Left kidney (tissue), 2 donors: ENCODE results near the gene TIAM1. TPM values are rescaled to one million over a fixed set of nuclear protein-coding genes. Genes with fewer than 3 reads are reported as not detected.

ENCODE experiments used
- DNase-seq: peaks from one replicate; pipeline ENCODE4 v3.0.0-alpha.2; 2013
- polyA plus RNA-seq: library from polyadenylated mRNA; unstranded; fragments of 120-200 nt; gene quantifications from one replicate; pipeline ENCODE4 v1.2.1, GENCODE V29; 2013; ENCODE audit not compliant: insufficient read length

TIAM1 gene
- polyA plus RNA-seq, 1 donor = 18.1 TPM

- no peak for DNase-seq
These were observed 140.5 kb downstream of the TIAM1 start for GRCh38 chr21:31203431-31204054.

- no peak for DNase-seq
These were observed 142.5 kb downstream of the TIAM1 start for GRCh38 chr21:31201548-31201947.

- DNase-seq = no peak
These were observed 142.9 kb downstream of the TIAM1 start for GRCh38 chr21:31201144-31201543.

GRCh38 chr21:31198575-31198974 lies 145.5 kb downstream of the TIAM1 start:
- DNase-seq = peak; percentile 62

- no peak for DNase-seq
These were observed 147.3 kb downstream of the TIAM1 start for GRCh38 chr21:31196724-31197123.

- DNase-seq = no peak
These were observed 148.6 kb downstream of the TIAM1 start for GRCh38 chr21:31195334-31196015.

GRCh38 chr21:31194510-31195293 lies 149.4 kb downstream of the TIAM1 start:
- DNase-seq = no peak

GRCh38 chr21:31193761-31194160 lies 150.3 kb downstream of the TIAM1 start:
- DNase-seq = no peak

GRCh38 chr21:31191553-31191952 lies 152.5 kb downstream of the TIAM1 start:
- no peak for DNase-seq

GRCh38 chr21:31190516-31190915 lies 153.5 kb downstream of the TIAM1 start:
- DNase-seq = peak; percentile 27

- DNase-seq = no peak
These were observed 156.6 kb downstream of the TIAM1 start for GRCh38 chr21:31187499-31187898.

- DNase-seq = no peak
These were observed 157.1 kb downstream of the TIAM1 start for GRCh38 chr21:31186916-31187315.

GRCh38 chr21:31185663-31186062 lies 158.4 kb downstream of the TIAM1 start:
- DNase-seq = no peak

GRCh38 chr21:31184876-31185275 lies 159.2 kb downstream of the TIAM1 start:
- no peak for DNase-seq

- DNase-seq = no peak
These were observed 159.6 kb downstream of the TIAM1 start for GRCh38 chr21:31184459-31184858.

- DNase-seq = no peak
These were observed 161.6 kb downstream of the TIAM1 start for GRCh38 chr21:31182231-31183140.

GRCh38 chr21:31181082-31181750 lies 162.8 kb downstream of the TIAM1 start:
- DNase-seq = no peak

GRCh38 chr21:31180256-31181081 lies 163.6 kb downstream of the TIAM1 start:
- DNase-seq = peak; percentile 46

GRCh38 chr21:31176725-31177124 lies 167.3 kb downstream of the TIAM1 start:
- no peak for DNase-seq

- no peak for DNase-seq
These were observed 167.9 kb downstream of the TIAM1 start for GRCh38 chr21:31176080-31176551.
